ENCODE data around the gene ARHGAP25. TPM values are rescaled to one million over a fixed set of nuclear protein-coding genes. Genes with fewer than 3 reads are reported as not detected.

Gene ARHGAP25
- total RNA-seq, 1 donor from 2014 or later = 0.08 TPM

DNA sequence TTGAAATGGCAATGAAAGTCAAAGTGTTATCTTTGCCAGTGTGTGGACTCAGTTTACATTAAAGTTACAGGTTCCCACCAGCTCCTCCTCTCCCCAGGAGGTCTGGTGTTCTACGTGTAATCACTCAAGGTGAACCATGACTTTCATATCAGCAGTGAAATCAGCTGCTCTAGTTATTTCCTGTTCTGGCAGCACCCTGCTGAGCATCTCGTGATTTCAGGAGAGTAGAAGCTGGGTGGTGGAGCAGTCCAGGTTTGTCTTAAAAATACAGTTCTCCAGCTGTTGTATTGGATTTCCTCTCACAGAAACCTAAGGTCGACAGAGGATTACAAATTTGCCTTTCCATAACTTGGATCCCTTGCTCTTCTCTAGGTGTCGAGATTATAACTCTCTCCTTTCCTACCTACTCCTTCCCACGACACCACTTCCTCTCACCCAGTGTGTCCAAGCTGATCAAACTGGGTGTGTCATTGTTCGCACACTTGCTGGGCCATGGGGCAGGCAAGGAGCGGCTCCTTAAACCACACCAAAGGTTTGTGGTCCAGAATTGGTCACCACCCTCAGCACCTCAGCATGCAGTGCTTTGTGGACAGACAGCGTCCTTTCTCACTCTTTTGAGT is 13.0 kb upstream of the ARHGAP25 start:
- H3K4me3 ChIP-seq (ENCODE audit: low read depth, low read length) = no peak overlapping the region
- H3K36me3 ChIP-seq (ENCODE audit: control insufficient read depth, insufficient read depth, low read length) = no peaks in the 10 kb centered on the region
- DNase-seq (ENCODE audit: low read depth) = no peak
- no peaks in the 10 kb centered on the region for H3K27me3 ChIP-seq (ENCODE audit: control insufficient read depth, insufficient read depth, low read length)
- TF ChIP-seq, protein P1, sequence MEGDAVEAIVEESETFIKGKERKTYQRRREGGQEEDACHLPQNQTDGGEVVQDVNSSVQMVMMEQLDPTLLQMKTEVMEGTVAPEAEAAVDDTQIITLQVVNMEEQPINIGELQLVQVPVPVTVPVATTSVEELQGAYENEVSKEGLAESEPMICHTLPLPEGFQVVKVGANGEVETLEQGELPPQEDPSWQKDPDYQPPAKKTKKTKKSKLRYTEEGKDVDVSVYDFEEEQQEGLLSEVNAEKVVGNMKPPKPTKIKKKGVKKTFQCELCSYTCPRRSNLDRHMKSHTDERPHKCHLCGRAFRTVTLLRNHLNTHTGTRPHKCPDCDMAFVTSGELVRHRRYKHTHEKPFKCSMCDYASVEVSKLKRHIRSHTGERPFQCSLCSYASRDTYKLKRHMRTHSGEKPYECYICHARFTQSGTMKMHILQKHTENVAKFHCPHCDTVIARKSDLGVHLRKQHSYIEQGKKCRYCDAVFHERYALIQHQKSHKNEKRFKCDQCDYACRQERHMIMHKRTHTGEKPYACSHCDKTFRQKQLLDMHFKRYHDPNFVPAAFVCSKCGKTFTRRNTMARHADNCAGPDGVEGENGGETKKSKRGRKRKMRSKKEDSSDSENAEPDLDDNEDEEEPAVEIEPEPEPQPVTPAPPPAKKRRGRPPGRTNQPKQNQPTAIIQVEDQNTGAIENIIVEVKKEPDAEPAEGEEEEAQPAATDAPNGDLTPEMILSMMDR (IDR thresholded peaks at IDR 0.05; ENCODE audit: insufficient read depth, low read length, poor library complexity, severe bottlenecking) = no peak

DNA sequence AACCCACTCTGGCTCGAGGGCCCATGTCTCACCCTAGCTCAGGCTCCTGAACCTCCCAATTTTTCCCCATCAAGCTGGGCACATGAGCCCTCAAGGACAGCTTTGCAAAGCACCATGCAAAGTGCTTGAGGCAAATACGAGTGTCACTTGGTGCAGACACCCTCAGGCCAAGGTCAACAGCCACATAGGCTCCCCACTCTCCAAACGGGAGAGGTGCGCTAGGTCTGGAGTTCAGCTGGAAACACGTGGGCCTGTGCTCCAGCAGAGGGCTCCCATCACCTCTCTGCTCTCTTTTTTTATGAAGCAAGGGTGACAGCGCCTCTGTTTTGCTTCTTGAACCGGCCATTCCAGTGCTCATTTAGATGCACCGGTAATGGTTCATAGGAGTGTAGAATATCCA is 11.9 kb upstream of the ARHGAP25 start:
- no peaks in the 10 kb centered on the region for H3K27me3 ChIP-seq (ENCODE audit: control insufficient read depth, insufficient read depth, low read length)
- H3K4me3 ChIP-seq (ENCODE audit: low read depth, low read length) = no peak overlapping the region
- TF ChIP-seq, protein P1 (IDR thresholded peaks at IDR 0.05; ENCODE audit: insufficient read depth, low read length, poor library complexity, severe bottlenecking) = no peak
- no peaks in the 10 kb centered on the region for H3K36me3 ChIP-seq (ENCODE audit: control insufficient read depth, insufficient read depth, low read length)
- DNase-seq (ENCODE audit: low read depth) = no peak

- Histone ChIP-seq H3K27me3 (ENCODE audit: control insufficient read depth, insufficient read depth, low read length) (no peaks in the 10 kb centered on the region), H3K36me3 (ENCODE audit: control insufficient read depth, insufficient read depth, low read length) (no peaks in the 10 kb centered on the region), H3K4me3 (ENCODE audit: low read depth, low read length) (no peak overlapping the region)
- no peak for DNase-seq (ENCODE audit: low read depth)
- TF ChIP-seq, protein P1 (IDR thresholded peaks at IDR 0.05; ENCODE audit: insufficient read depth, low read length, poor library complexity, severe bottlenecking) = no peak
Measured at GRCh38 chr2:68723181-68723580, 11.4 kb upstream of the ARHGAP25 start.

DNA sequence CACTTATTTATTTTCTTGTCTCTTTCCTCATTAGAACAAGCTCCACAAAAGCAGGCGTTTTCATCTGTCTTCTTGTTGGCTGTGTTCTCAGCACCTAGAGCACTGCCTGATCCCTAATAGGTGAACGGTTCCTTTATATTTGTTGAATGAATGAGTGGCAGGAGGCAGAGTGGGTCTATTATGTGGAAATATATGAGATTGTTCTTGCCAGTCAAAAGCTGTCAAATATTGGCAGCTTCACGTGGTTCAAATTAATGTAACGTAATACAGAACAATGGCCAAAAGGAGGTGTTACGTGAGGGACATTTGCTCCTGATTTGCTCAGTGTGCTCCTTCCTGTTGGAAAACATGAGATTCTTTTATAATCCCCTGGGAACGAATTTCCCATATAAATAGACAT is 8.5 kb upstream of the ARHGAP25 start:
- Histone ChIP-seq H3K4me3 (ENCODE audit: low read depth, low read length) (no peak overlapping the region), H3K27me3 (ENCODE audit: control insufficient read depth, insufficient read depth, low read length) (no peaks in the 10 kb centered on the region), H3K36me3 (ENCODE audit: control insufficient read depth, insufficient read depth, low read length) (no peaks in the 10 kb centered on the region)
- TF ChIP-seq, protein P1 (IDR thresholded peaks at IDR 0.05; ENCODE audit: insufficient read depth, low read length, poor library complexity, severe bottlenecking) = no peak
- no peak for DNase-seq (ENCODE audit: low read depth)

DNA sequence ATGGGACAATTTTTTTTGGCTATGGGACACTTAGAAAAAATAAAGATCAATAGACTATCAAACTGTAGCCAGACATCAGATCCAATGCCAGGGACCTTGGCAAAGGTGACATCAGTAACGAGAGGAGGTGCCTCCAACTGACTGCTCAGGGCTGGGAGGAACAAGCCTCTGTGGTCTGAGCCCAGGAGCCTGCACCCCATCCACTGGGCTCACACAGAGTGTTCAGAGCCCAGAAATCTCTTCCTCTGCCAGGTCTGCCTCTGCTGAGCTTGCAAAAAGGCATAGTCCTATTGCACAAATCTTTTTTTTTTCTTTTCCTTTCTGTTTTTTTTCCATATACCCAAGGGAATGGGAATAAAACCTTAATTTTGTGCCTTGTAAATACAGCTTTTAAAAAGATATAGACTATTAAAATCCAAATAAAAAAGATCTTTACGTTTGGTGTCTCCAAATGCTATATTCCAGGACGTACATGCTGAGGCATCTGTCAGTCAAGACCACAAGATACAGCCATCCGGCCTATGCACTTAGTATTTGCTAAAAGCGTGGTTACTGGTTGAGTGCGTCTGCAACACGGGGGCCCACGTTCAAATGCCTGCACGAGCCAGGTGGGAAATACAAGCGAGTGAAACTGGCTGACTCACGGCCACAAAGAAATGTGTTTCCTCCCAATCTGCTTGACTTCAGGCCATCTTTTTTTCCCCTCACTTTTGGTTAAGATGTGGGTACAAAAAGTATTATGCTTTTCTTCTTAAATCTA is 7.8 kb upstream of the ARHGAP25 start:
- TF ChIP-seq, protein P1 (IDR thresholded peaks at IDR 0.05; ENCODE audit: insufficient read depth, low read length, poor library complexity, severe bottlenecking) = no peak
- H3K27me3 ChIP-seq (ENCODE audit: control insufficient read depth, insufficient read depth, low read length) = no peaks in the 10 kb centered on the region
- H3K4me3 ChIP-seq (ENCODE audit: low read depth, low read length) = no peak overlapping the region
- no peaks in the 10 kb centered on the region for H3K36me3 ChIP-seq (ENCODE audit: control insufficient read depth, insufficient read depth, low read length)
- no peak for DNase-seq (ENCODE audit: low read depth)
